Transverse colon (tissue), 4 donors: ENCODE data around the gene RERE. TPM values are rescaled to one million over a fixed set of nuclear protein-coding genes. Genes with fewer than 3 reads are reported as not detected.

Source experiments
- DNase-seq: peaks from one replicate; pipeline ENCODE4 v3.0.0-alpha.2; 2019
- H3K27ac ChIP-seq, 4 donors: fragments of 200-600 bp; sonication (generic); 2 replicates each; pipeline ENCODE4 v1.5.1; 2016 to 2018; ENCODE audit warnings: inconsistent platforms in 4 of 4
- H3K27me3 ChIP-seq: fragments of 200-600 bp; sonication (generic); 2 replicates; pipeline ENCODE4 v1.5.1; 2017; ENCODE audit warnings: inconsistent platforms
- H3K36me3 ChIP-seq, 4 donors: fragments of 200-600 bp; sonication (generic); 2 replicates each; pipeline ENCODE4 v1.5.1; 2017 to 2019; ENCODE audit warnings: inconsistent platforms in 4 of 4
- H3K4me1 ChIP-seq, 4 donors: fragments of 200-600 bp; sonication (generic); 2 replicates each; pipeline ENCODE4 v1.5.1; 2017 to 2020; ENCODE audit warnings: inconsistent platforms in 4 of 4
- H3K4me3 ChIP-seq, 4 donors: fragments of 200-600 bp; sonication (generic); 1 replicate in 1 of 4; 2 replicates in 3 of 4; pipeline versions ENCODE4 v1.5.1 to v1.6.1; 2017 to 2019; ENCODE audit warnings: inconsistent platforms in 4 of 4
- H3K9me3 ChIP-seq, 2 donors: fragments of 200-600 bp; sonication (generic); 2 replicates each; pipeline ENCODE4 v1.5.1; 2017 to 2019; ENCODE audit warnings: inconsistent platforms in 2 of 2
- EP300 ChIP-seq: sonication (generic); formaldehyde crosslinking; IDR thresholded peaks from one replicate; pipeline ENCODE4 v1.6.1; 2017; ENCODE audit warnings: antibody characterized with exemption, low read depth
- POLR2A ChIP-seq: fragments of 450-650 bp; IDR thresholded peaks from one replicate; pipeline ENCODE4 v1.6.1; 2016; ENCODE audit warnings: antibody characterized with exemption, mild to moderate bottlenecking, moderate library complexity
- POLR2AphosphoS5 ChIP-seq, 3 donors: sonication (generic); formaldehyde crosslinking; IDR thresholded peaks; one replicate each; pipeline ENCODE4 v1.6.1; 2016; ENCODE audit warnings: antibody characterized with exemption in 3 of 3
- WGBS, 2 donors: methylation state at CpG; one replicate each; pipeline ENCODE4 v1.1.5; 2018; ENCODE audit warnings: low coverage in 1 of 2; 5-methylcytosine and 5-hydroxymethylcytosine counted together
- in situ Hi-C, 4 donors: fragments of 200-750 bp; cut with MboI; loops; one replicate each; pipeline versions ENCODE4 v1.15.0 to v1.15.1; 2017; ENCODE audit warnings: low sequenced_read_pairs in 3 of 4, low pct_ligation_motif_present in 1 of 4, low pct_unique_long_range_greater_than_20kb in 1 of 4
- intact Hi-C: fragments of 100-400 bp; cut with DNase I; formaldehyde crosslinking; loops from one replicate; pipeline ENCODE4 v1.15.1; 2023; ENCODE audit warnings: low total_unique reads
- total RNA-seq, 4 donors: library from RNA; depleted of rRNA; stranded (reverse); fragments of >200 nt; gene quantifications; one replicate each; pipeline ENCODE4 v1.1.0, GENCODE V29; 2016
- TF ChIP-seq, protein P1 (sequence below), 5 experiments: fragments of 200-600 bp in 3 of 5; fragments of 450-650 bp in 2 of 5; sonication (generic) in 3 of 5; IDR thresholded peaks; 1 replicate in 2 of 5; 2 replicates in 3 of 5; pipeline ENCODE4 v1.5.1; 2016 to 2017; ENCODE audit warnings: antibody characterized with exemption in 5 of 5, inconsistent platforms in 3 of 5, mild to moderate bottlenecking in 2 of 5, moderate library complexity in 1 of 5

Gene RERE
- total RNA-seq, 4 donors from 2014 or later: 80.3 to 657 (median 105) TPM

DNA sequence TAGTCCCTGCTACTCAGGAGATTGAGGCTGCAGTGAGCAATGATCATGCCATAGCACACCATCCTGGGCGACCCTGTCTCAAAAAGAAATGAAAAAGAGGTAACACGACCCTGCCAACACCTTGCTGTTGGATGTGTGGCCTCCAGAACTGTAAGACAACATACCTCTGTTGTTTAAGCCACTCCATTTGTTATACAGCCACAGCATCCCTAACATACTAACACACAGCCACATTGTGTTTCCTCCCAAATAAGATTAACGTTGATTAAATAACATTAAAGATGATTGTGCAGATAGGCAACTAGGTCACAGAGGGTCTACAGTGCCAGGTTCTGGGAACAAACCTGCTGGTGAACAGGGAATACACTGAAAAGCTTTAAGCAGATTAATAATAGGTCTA is 170.4 kb downstream of the RERE start:
- Histone ChIP-seq H3K4me1 (peaks cover 0 to 31% (median 4%) of the 10 kb centered on the region in 4 donors), H3K36me3 (no peaks in the 10 kb centered on the region), H3K27ac (no peak overlapping the region), H3K9me3 (no peaks in the 10 kb centered on the region), H3K4me3 (no peak overlapping the region), H3K27me3 (no peaks in the 10 kb centered on the region)
- TF ChIP-seq POLR2AphosphoS5 (IDR thresholded peaks at IDR 0.05) (no peak), POLR2A (no peak), EP300 (no peak)
- TF ChIP-seq, protein P1, sequence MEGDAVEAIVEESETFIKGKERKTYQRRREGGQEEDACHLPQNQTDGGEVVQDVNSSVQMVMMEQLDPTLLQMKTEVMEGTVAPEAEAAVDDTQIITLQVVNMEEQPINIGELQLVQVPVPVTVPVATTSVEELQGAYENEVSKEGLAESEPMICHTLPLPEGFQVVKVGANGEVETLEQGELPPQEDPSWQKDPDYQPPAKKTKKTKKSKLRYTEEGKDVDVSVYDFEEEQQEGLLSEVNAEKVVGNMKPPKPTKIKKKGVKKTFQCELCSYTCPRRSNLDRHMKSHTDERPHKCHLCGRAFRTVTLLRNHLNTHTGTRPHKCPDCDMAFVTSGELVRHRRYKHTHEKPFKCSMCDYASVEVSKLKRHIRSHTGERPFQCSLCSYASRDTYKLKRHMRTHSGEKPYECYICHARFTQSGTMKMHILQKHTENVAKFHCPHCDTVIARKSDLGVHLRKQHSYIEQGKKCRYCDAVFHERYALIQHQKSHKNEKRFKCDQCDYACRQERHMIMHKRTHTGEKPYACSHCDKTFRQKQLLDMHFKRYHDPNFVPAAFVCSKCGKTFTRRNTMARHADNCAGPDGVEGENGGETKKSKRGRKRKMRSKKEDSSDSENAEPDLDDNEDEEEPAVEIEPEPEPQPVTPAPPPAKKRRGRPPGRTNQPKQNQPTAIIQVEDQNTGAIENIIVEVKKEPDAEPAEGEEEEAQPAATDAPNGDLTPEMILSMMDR (IDR thresholded peaks at IDR 0.05): no peak
- in situ Hi-C loops: no loop called here
- DNase-seq: no peak
- 86 to 89% methylated on average over 3 of the region's 3 CpGs for WGBS, 2 donors
- intact Hi-C loops: no loop called here

DNA sequence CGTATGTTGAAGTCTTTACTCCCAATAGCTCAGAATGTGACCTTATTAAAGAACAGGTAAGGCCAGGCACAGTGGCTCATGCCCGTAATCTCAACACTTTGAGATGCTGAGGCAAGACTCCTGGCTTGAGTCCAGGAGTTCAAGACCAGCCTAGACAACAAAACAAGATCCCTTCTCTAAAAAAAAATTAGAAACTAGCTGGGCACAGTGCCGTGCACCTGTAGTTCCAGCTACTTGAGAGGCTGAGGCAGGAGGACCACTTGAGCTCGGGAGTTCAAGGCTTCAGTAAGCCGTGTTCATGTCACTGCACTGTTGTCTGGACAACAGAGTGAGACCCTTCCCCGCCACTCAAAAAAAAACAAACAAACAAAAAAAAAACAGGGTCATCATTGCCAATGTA is 171.3 kb downstream of the RERE start:
- no peak for DNase-seq
- Histone ChIP-seq H3K36me3 (no peaks in the 10 kb centered on the region), H3K27me3 (no peaks in the 10 kb centered on the region), H3K9me3 (no peaks in the 10 kb centered on the region), H3K4me3 (no peak overlapping the region), H3K4me1 (peaks cover 0 to 28% (median 0%) of the 10 kb centered on the region in 4 donors), H3K27ac (no peak overlapping the region)
- in situ Hi-C loops: no loop called here
- 89 to 96% methylated on average over 4 to 6 of the region's 6 CpGs for WGBS, 2 donors
- TF ChIP-seq POLR2A: no peak
- TF ChIP-seq, protein P1 (IDR thresholded peaks at IDR 0.05): no peak
- no peak for TF ChIP-seq EP300
- TF ChIP-seq POLR2AphosphoS5 (IDR thresholded peaks at IDR 0.05): no peak
- intact Hi-C loops: no loop called here

DNA sequence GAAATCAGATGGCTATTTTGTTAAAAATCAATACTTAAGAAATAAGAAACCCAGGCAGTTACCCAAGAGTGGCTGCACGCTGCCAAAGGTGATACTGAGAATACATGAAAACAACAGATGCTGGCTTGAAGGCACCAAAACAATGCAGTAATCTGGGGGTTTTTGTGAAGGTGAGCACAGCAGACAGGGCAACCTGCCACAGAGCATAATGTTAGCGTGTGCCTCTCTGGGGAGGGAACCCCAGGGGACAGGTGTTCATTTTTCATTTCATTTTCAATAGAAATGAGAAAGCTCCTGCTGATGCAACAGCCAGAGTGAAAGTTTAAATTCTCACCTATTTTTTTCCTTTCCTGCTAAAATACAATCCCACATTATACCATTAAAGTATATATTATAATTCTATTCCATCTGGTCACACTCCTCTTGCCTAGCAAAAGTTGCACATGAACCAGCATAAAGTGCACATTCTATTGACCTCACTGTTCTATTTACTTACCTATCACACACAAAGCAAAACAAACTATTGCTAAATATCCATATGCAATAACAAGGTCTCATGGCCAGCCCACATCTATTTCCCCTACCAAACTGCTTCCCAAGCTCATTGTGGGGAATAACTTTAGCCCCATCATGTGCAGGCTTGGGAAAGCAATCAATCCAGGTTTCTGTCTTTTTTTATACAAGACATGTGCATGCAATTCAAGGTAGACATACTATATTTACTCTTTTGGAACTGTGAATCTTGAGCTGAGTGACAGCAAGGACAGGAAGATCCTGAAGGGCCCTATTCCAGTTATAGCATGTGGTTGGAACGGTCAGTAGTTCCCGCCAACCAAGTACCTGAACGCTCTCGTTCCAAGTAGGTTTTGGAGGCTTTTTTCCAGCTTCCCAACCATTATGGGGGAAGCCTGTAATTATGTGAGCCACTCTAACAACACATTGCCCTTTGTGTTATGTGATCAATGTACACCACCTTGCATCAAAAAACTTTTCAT is 173.6 kb downstream of the RERE start:
- peak; percentile 17 for DNase-seq
- H3K27me3 ChIP-seq: no peaks in the 10 kb centered on the region
- in situ Hi-C loops (no loop called here), intact Hi-C loops (loop anchor here (5.0 kb wide), 1 partner anchor 498 kb away; no protein-coding TSS in a partner anchor)
- H3K27ac ChIP-seq: no peak overlapping the region
- H3K4me1 ChIP-seq: peaks cover 0 to 20% (median 0%) of the 10 kb centered on the region in 4 donors
- no peak overlapping the region for H3K4me3 ChIP-seq
- 63 to 82% methylated on average over 3 to 6 of the region's 6 CpGs for WGBS, 2 donors
- no peaks in the 10 kb centered on the region for H3K9me3 ChIP-seq
- H3K36me3 ChIP-seq: no peaks in the 10 kb centered on the region
- TF ChIP-seq EP300 (no peak), POLR2A (no peak), POLR2AphosphoS5 (IDR thresholded peaks at IDR 0.05) (no peak)
- TF ChIP-seq, protein P1 (IDR thresholded peaks at IDR 0.05): no peak

DNA sequence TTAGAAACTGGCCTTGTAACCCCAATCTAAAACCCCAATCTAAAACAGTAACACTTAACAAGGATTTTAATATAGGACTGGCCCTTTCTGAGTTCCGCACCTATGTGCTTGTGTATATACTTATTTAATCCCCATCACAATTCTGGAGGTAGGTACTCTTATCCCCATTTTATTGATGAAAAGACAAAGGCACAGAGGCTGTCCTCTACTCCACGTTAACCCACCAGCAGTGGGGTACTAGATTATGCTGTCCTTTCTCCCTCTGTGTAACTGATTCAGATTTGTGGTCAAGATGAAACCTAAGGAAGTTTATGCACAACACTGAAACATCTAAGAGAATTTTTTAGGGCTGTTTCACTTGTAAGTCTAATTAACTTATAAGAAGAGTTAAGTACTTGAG is 175.3 kb downstream of the RERE start:
- Histone ChIP-seq H3K9me3 (no peaks in the 10 kb centered on the region), H3K36me3 (no peaks in the 10 kb centered on the region), H3K27ac (no peak overlapping the region), H3K4me1 (peaks cover 0 to 19% (median 0%) of the 10 kb centered on the region in 4 donors), H3K4me3 (no peak overlapping the region), H3K27me3 (no peaks in the 10 kb centered on the region)
- DNase-seq: no peak
- TF ChIP-seq EP300 (no peak), POLR2A (no peak), POLR2AphosphoS5 (IDR thresholded peaks at IDR 0.05) (no peak)
- TF ChIP-seq, protein P1 (IDR thresholded peaks at IDR 0.05): no peak
- in situ Hi-C loops: no loop called here
- WGBS, 2 donors: 95 to 100% methylated on average over 2 of the region's 2 CpGs
- intact Hi-C loops: loop anchor here (5.0 kb wide), 1 partner anchor 500 kb away; no protein-coding TSS in a partner anchor
